ENCODE data around the gene HIRA.

The HIRA gene, protein sequence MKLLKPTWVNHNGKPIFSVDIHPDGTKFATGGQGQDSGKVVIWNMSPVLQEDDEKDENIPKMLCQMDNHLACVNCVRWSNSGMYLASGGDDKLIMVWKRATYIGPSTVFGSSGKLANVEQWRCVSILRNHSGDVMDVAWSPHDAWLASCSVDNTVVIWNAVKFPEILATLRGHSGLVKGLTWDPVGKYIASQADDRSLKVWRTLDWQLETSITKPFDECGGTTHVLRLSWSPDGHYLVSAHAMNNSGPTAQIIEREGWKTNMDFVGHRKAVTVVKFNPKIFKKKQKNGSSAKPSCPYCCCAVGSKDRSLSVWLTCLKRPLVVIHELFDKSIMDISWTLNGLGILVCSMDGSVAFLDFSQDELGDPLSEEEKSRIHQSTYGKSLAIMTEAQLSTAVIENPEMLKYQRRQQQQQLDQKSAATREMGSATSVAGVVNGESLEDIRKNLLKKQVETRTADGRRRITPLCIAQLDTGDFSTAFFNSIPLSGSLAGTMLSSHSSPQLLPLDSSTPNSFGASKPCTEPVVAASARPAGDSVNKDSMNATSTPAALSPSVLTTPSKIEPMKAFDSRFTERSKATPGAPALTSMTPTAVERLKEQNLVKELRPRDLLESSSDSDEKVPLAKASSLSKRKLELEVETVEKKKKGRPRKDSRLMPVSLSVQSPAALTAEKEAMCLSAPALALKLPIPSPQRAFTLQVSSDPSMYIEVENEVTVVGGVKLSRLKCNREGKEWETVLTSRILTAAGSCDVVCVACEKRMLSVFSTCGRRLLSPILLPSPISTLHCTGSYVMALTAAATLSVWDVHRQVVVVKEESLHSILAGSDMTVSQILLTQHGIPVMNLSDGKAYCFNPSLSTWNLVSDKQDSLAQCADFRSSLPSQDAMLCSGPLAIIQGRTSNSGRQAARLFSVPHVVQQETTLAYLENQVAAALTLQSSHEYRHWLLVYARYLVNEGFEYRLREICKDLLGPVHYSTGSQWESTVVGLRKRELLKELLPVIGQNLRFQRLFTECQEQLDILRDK

GRCh38 chr22:19431649-19432132 is at the start of gene HIRA:
Gene HIRA, minus strand, starts transcription at chr22:19431733. Its CDS starts 257 bp downstream, at chr22:19431476.
- TF ChIP-seq, protein P1, sequence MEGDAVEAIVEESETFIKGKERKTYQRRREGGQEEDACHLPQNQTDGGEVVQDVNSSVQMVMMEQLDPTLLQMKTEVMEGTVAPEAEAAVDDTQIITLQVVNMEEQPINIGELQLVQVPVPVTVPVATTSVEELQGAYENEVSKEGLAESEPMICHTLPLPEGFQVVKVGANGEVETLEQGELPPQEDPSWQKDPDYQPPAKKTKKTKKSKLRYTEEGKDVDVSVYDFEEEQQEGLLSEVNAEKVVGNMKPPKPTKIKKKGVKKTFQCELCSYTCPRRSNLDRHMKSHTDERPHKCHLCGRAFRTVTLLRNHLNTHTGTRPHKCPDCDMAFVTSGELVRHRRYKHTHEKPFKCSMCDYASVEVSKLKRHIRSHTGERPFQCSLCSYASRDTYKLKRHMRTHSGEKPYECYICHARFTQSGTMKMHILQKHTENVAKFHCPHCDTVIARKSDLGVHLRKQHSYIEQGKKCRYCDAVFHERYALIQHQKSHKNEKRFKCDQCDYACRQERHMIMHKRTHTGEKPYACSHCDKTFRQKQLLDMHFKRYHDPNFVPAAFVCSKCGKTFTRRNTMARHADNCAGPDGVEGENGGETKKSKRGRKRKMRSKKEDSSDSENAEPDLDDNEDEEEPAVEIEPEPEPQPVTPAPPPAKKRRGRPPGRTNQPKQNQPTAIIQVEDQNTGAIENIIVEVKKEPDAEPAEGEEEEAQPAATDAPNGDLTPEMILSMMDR (IDR thresholded peaks at IDR 0.05; ENCODE audit: control insufficient read depth, insufficient read depth, low read depth, low read length, missing control alignments) = no peak
- peak within 1 kb of the TSS; percentile 94 for H3K4me3 ChIP-seq (ENCODE audit: control insufficient read depth, low read depth, low read length)
- DNase-seq (ENCODE audit: low read depth) = no peak

DNA sequence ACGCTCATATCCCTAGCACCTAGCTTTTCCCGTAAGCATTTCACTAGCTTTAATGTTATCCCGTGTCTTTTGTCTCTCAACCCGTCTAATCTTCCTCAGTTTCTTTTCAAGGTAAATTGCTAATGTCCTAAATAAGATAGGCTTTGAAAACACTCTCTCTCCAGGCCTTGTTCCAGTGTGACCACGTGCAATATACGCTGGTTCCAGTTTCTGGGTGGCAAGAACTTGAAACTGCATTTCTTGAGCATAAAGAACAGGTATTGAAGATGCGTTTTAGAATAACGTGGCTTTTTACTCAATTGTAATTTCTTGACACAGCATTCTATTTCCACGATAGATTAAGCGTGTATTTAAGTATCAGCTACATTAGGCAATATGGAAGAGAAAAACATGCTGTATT is 49.3 kb upstream of the HIRA start:
- DNase-seq (ENCODE audit: low read depth) = no peak
- H3K4me3 ChIP-seq (ENCODE audit: control insufficient read depth, low read depth, low read length) = no peak overlapping the region
- TF ChIP-seq, protein P1 (IDR thresholded peaks at IDR 0.05; ENCODE audit: control insufficient read depth, insufficient read depth, low read depth, low read length, missing control alignments) = no peak

- TF ChIP-seq, protein P1 (IDR thresholded peaks at IDR 0.05; ENCODE audit: control insufficient read depth, insufficient read depth, low read depth, low read length, missing control alignments) = no peak
- peak overlapping the region; percentile 91 for H3K4me3 ChIP-seq (ENCODE audit: control insufficient read depth, low read depth, low read length)
- DNase-seq (ENCODE audit: low read depth) = no peak
These were observed 48.6 kb upstream of the HIRA start for GRCh38 chr22:19480173-19480568.

DNA sequence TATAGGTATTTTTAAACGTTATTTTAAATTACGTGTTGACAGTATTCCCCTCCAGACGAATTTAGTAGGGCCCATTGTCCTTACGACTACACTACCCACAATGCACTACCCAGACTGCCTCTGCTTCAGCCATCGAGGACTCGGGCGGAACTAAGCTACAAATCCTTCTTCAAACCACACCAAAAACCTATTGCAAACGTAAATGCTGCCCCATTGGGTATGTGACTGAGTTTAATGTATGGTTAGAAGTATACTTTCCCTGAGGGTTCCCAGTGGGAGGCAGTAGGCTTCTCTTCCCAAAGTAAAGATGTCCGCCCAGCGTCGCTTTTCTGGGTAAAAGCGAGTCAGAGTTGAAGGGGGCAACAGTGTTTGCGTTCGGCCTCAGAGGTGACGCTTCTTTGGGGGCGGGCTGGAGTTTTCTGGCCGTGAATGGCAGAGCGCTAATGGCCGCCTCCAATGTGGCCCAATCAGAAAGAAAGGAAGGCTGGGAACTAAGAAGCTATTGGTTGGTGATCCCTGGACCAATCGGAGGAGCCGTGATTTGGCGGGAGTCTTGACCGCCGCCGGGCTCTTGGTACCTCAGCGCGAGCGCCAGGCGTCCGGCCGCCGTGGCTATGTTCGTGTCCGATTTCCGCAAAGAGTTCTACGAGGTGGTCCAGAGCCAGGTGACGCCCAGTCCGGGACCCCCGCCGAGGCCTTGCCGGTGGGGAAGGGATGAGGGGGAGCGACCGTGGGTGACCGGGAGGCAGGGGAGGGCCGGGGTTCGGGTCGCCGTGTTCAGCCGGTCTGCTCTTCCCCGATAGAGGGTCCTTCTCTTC is 48.0 kb upstream of the HIRA start, which contains the start of gene CDC45:
Gene CDC45 (plus strand): TSS at position 566 of the 818 bp plus-strand sequence. CDS start 49 bp downstream, at position 615.
- peak within 1 kb of the TSS; percentile 91 for H3K4me3 ChIP-seq (ENCODE audit: control insufficient read depth, low read depth, low read length)
- DNase-seq (ENCODE audit: low read depth) = peak; percentile 96
- TF ChIP-seq, protein P1 (IDR thresholded peaks at IDR 0.05; ENCODE audit: control insufficient read depth, insufficient read depth, low read depth, low read length, missing control alignments) = no peak

GRCh38 chr22:19478901-19479354 is 47.4 kb upstream of the HIRA start, which contains the start of gene UFD1:
Gene UFD1, minus strand, starts transcription at chr22:19479193. Its CDS starts 108 bp downstream, at chr22:19479085.
- TF ChIP-seq, protein P1 (IDR thresholded peaks at IDR 0.05; ENCODE audit: control insufficient read depth, insufficient read depth, low read depth, low read length, missing control alignments) = no peak

More at GRCh38 chr22:19478901-19479354, 47.4 kb upstream of the HIRA start, which contains the start of gene UFD1:
- peak within 1 kb of the TSS; percentile 91 for H3K4me3 ChIP-seq (ENCODE audit: control insufficient read depth, low read depth, low read length)
- DNase-seq (ENCODE audit: low read depth) = peak; percentile 25
